Esophagus squamous epithelium (tissue), 5 donors: ENCODE measurements around the gene LRBA. TPM values are rescaled to one million over a fixed set of nuclear protein-coding genes. Genes with fewer than 3 reads are reported as not detected.

Experiments
- DNase-seq: peaks from one replicate; lab custom pipeline; 2025; lab: John Stamatoyannopoulos, UW
- H3K27ac ChIP-seq, 4 donors: fragments of 200-600 bp; sonication (generic); one replicate each; pipeline ENCODE4 v1.5.1; 2016 to 2019; ENCODE audit warnings: mild to moderate bottlenecking in 1 of 4
- H3K27me3 ChIP-seq, 4 donors: fragments of 200-600 bp; sonication (generic); 1 replicate in 3 of 4; 2 replicates in 1 of 4; pipeline versions ENCODE4 v1.5.1 to v1.6.0; 2017 to 2021; ENCODE audit warnings: antibody characterized with exemption in 1 of 4
- H3K36me3 ChIP-seq, 3 donors: fragments of 200-600 bp; sonication (generic); one replicate each; pipeline ENCODE4 v1.5.1; 2016 to 2019
- H3K4me1 ChIP-seq, 3 donors: fragments of 200-600 bp; sonication (generic); one replicate each; pipeline ENCODE4 v1.5.1; 2017 to 2019
- H3K4me3 ChIP-seq, 4 donors: fragments of 200-600 bp; sonication (generic); 1 replicate in 3 of 4; 2 replicates in 1 of 4; pipeline ENCODE4 v1.5.1; 2016 to 2019; ENCODE audit warnings: mild to moderate bottlenecking in 2 of 4, moderate library complexity in 1 of 4
- H3K9me3 ChIP-seq, 3 donors: fragments of 200-600 bp; sonication (generic); one replicate each; pipeline ENCODE4 v1.5.1; 2016 to 2019
- CTCF ChIP-seq, 6 experiments: fragments of 450-650 bp in 4 of 6; fragments of 200-600 bp in 2 of 6; sonication (generic) in 2 of 6; IDR thresholded peaks; one replicate each; pipeline ENCODE4 v1.5.1; 2016 to 2019; ENCODE audit warnings: antibody characterized with exemption in 6 of 6, mild to moderate bottlenecking in 4 of 6, moderate library complexity in 4 of 6
- POLR2A ChIP-seq, 4 donors: fragments of 450-650 bp; IDR thresholded peaks; one replicate each; pipeline ENCODE4 v1.6.1; 2017; ENCODE audit warnings: antibody characterized with exemption in 4 of 4, mild to moderate bottlenecking in 4 of 4, moderate library complexity in 3 of 4
- WGBS, 2 donors: methylation state at CpG; one replicate each; pipeline ENCODE4 v1.1.5; 2018; 5-methylcytosine and 5-hydroxymethylcytosine counted together
- intact Hi-C: fragments of 100-400 bp; cut with DNase I; formaldehyde crosslinking; loops from one replicate; pipeline ENCODE4 v1.15.0; 2022
- total RNA-seq, 4 donors: library from RNA; depleted of rRNA; stranded (reverse); fragments of >200 nt; gene quantifications; one replicate each; pipeline ENCODE4 v1.1.0, GENCODE V29; 2016
- donor health status: DM: yes; HTN: yes; CAD: no.

The LRBA gene
- total RNA-seq, 4 donors from 2014 or later, result 54.7 to 91.8 (median 66.2) TPM

DNA sequence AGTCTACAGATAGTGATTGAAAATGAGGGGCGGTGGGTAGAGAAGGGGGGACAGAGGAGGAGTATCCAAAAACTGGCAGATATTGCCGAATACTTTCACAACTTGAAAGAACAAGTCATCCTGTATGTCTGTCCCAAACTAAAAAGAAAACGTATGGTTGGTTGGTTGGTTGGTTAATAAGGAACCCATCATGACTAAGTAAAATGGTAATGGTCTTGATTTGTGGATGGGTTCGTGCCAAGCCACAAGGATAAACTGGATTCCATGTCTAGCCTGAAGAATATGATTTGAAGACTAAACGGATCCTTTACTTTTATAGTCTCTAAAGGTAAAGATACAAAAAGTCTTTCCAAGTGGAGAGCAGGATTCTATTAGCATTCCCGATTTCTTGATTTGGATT, 728.4 kb downstream of the LRBA start:
- intact Hi-C loops, result no loop called here
- Histone ChIP-seq H3K4me3 (no peak overlapping the region), H3K27ac (no peak overlapping the region), H3K27me3 (no peaks in the 10 kb centered on the region), H3K4me1 (no peaks in the 10 kb centered on the region), H3K36me3 (peaks cover 0 to 30% (median 0%) of the 10 kb centered on the region in 3 donors), H3K9me3 (no peaks in the 10 kb centered on the region)
- 68 to 94% methylated on average over 6 of the region's 6 CpGs for WGBS, 2 donors
- TF ChIP-seq CTCF (IDR thresholded peaks at IDR 0.05), result no peak
- TF ChIP-seq POLR2A (IDR thresholded peaks at IDR 0.05), result no peak
- no peak for DNase-seq

DNA sequence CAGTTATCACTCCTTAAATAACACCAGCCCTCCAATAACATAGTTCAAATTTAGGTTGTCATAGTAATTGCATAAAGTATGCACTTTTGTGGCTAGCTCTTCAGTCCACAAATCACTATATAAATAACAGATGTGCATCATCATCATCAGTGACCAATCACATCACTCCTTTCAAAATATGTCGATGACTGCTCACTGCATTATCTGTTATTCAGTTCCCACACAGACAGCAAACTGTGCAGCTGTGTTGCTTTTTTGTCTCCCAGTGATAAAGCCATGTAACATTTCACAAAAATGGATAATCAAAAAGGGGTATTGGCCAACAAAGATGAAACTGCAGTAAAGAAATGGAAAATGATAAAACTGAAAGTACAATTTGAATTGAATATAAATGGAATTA, 731.4 kb downstream of the LRBA start:
- no peaks in the 10 kb centered on the region for H3K27me3 ChIP-seq
- no peaks in the 10 kb centered on the region for H3K9me3 ChIP-seq
- intact Hi-C loops, result no loop called here
- no peak overlapping the region for H3K4me3 ChIP-seq
- 43 to 75% methylated on average over 1 of the region's 1 CpG for WGBS, 2 donors
- no peak overlapping the region for H3K27ac ChIP-seq
- peaks cover 0 to 57% (median 0%) of the 10 kb centered on the region in 3 donors for H3K36me3 ChIP-seq
- TF ChIP-seq CTCF (IDR thresholded peaks at IDR 0.05) (no peak), POLR2A (IDR thresholded peaks at IDR 0.05) (no peak)
- no peak for DNase-seq
- H3K4me1 ChIP-seq, result no peaks in the 10 kb centered on the region

DNA sequence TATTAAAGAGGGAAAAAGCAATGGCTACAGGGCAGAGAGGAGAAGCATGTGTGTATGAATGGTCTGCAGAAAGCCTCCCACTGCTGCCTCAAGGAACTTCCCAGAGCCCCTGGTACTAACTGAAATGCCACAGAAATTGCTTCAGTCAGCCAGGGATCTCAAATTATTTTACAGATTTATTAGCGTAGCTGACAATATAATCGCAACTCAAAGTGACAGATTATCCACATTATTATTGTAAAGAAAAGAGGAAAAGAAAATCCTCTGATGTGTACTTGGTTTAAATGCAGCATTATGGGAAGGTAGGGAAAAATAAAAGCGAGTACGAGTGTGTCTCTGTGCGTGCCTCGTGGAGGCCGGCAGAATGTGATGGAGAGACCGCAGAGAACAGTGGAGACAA, 734.1 kb downstream of the LRBA start:
- 92 to 96% methylated on average over 8 of the region's 8 CpGs for WGBS, 2 donors
- peaks cover 0 to 7% (median 0%) of the 10 kb centered on the region in 3 donors for H3K9me3 ChIP-seq
- no peak overlapping the region for H3K4me3 ChIP-seq
- intact Hi-C loops, result no loop called here
- peak overlapping the region in 1 of 4 donors; percentile 8 for H3K27ac ChIP-seq
- no peaks in the 10 kb centered on the region for H3K27me3 ChIP-seq
- TF ChIP-seq CTCF (IDR thresholded peaks at IDR 0.05) (no peak), POLR2A (IDR thresholded peaks at IDR 0.05) (no peak)
- DNase-seq, result no peak
- H3K36me3 ChIP-seq, result peaks cover 0 to 79% (median 0%) of the 10 kb centered on the region in 3 donors
- no peaks in the 10 kb centered on the region for H3K4me1 ChIP-seq

- WGBS, 2 donors, result 54 to 90% methylated on average over 5 to 9 of the region's 9 CpGs
- no peaks in the 10 kb centered on the region for H3K4me1 ChIP-seq
- no peak for TF ChIP-seq POLR2A (IDR thresholded peaks at IDR 0.05)
- TF ChIP-seq CTCF (IDR thresholded peaks at IDR 0.05), result no peak
- H3K9me3 ChIP-seq, result peaks cover 0 to 9% (median 0%) of the 10 kb centered on the region in 3 donors
- intact Hi-C loops, result no loop called here
- H3K27me3 ChIP-seq, result no peaks in the 10 kb centered on the region
- DNase-seq, result no peak
- peaks cover 0 to 72% (median 0%) of the 10 kb centered on the region in 3 donors for H3K36me3 ChIP-seq
- peak overlapping the region in 2 of 4 donors; percentile 8 to 37 for H3K27ac ChIP-seq
- H3K4me3 ChIP-seq, result no peak overlapping the region
Measured at GRCh38 chr4:150280081-150280895, 734.8 kb downstream of the LRBA start.

- intact Hi-C loops, result no loop called here
- Histone ChIP-seq H3K27ac (no peak overlapping the region), H3K4me3 (no peak overlapping the region), H3K9me3 (peaks cover 0 to 9% (median 0%) of the 10 kb centered on the region in 3 donors), H3K36me3 (peaks cover 0 to 82% (median 0%) of the 10 kb centered on the region in 3 donors), H3K4me1 (no peaks in the 10 kb centered on the region), H3K27me3 (no peaks in the 10 kb centered on the region)
- DNase-seq, result no peak
- no peak for TF ChIP-seq CTCF (IDR thresholded peaks at IDR 0.05)
- no peak for TF ChIP-seq POLR2A (IDR thresholded peaks at IDR 0.05)
- 40 to 83% methylated on average over 1 to 2 of the region's 2 CpGs for WGBS, 2 donors
Measured at GRCh38 chr4:150278206-150278605, 736.9 kb downstream of the LRBA start.
